Measurements from ENCODE around the gene NKD2.

NKD2 gene

DNA sequence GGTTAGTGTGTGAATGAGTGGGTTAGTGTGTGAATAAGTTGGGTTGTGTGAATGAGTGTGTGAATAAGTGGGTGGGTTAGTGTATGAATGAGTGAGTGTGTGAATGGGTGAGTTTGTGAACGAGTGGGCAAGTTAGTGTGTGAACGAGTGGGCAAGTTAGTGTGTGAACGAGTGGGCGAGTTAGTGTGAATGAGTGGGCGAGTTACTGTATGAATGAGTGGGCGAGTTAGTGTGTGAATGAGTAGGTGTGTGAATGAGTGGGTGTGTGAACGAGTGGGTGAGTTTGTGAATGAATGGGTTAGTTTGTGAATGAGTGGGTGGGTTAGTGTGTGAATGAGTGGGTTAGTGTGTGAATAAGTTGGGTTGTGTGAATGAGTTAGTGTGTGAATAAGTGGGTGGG, 34.7 kb downstream of the NKD2 start:
- FAIRE-seq (no peak), DNase-seq (ENCODE audit: insufficient read length, low spot score) (no peak)
- no peak for TF ChIP-seq POLR2AphosphoS5 (IDR thresholded peaks at IDR 0.05; ENCODE audit: low read depth, low read length)
- TF ChIP-seq POU2F2 (IDR thresholded peaks at IDR 0.05; ENCODE audit: low read depth, low read length) = no peak
- TF ChIP-seq PAX5 (IDR thresholded peaks at IDR 0.05; ENCODE audit: insufficient read depth, low read length, severe bottlenecking) = no peak
- TF ChIP-seq SPI1 (IDR thresholded peaks at IDR 0.05; ENCODE audit: low read depth, low read length) = no peak
- no peak for TF ChIP-seq TAF1 (IDR thresholded peaks at IDR 0.05; ENCODE audit: low read depth, low read length)
- no peak for TF ChIP-seq POLR2A (IDR thresholded peaks at IDR 0.05; ENCODE audit: low read depth, low read length)

DNA sequence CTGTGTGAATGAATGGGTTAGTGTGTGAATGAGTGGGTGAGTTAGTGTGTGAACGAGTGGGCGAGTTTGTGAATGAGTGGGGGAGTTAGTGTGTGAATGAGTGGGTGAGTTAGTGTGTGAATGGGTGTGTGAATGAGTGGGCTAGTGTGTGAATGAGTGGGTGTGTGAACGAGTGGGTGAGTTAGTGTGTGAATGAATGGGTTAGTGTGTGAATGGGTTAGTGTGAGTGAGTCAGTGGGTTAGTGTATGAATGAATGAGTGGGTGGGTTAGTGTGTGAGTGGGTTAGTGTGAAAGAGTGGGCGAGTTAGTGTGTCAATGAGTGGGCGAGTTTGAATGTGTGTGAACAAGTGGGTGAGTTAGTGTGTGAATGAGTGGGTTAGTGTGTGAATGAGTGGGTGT, 35.5 kb downstream of the NKD2 start:
- DNase-seq (ENCODE audit: insufficient read length, low spot score) (no peak), FAIRE-seq (peak; percentile 41)
- no peak for TF ChIP-seq POLR2AphosphoS5 (IDR thresholded peaks at IDR 0.05; ENCODE audit: low read depth, low read length)
- TF ChIP-seq POU2F2 (IDR thresholded peaks at IDR 0.05; ENCODE audit: low read depth, low read length) = no peak
- no peak for TF ChIP-seq POLR2A (IDR thresholded peaks at IDR 0.05; ENCODE audit: low read depth, low read length)
- no peak for TF ChIP-seq SPI1 (IDR thresholded peaks at IDR 0.05; ENCODE audit: low read depth, low read length)
- TF ChIP-seq TAF1 (IDR thresholded peaks at IDR 0.05; ENCODE audit: low read depth, low read length) = no peak
- TF ChIP-seq PAX5 (IDR thresholded peaks at IDR 0.05; ENCODE audit: insufficient read depth, low read length, severe bottlenecking) = no peak

DNA sequence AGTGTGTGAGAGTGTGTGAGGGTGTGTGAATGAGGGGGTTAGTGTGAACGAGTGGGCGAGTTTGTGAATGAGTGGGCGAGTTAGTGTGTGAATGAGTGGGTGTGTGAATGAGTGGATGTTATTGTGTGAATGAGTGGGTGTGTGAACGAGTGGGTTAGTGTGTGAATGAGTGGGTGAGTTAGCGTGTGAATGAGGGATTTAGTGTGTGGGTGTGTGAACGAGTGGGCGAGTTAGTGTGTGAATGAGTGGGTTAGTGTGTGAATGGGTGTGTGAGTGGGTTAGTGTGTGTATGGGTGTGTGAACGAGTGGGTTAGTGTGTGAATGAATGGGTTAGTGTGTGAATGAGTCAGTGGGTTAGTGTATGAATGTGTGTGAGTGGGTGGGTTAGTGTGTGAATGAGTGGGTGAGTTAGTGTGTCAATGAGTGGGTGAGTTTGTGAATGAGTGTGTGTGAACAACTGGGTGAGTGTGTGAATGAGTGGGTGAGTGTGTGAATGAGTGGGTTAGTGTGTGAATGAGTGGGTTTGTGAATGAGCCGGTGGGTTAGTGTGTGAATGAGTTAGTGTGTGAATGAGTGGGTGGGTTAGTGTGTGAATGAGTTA, 37.5 kb downstream of the NKD2 start:
- no peak for FAIRE-seq

DNA sequence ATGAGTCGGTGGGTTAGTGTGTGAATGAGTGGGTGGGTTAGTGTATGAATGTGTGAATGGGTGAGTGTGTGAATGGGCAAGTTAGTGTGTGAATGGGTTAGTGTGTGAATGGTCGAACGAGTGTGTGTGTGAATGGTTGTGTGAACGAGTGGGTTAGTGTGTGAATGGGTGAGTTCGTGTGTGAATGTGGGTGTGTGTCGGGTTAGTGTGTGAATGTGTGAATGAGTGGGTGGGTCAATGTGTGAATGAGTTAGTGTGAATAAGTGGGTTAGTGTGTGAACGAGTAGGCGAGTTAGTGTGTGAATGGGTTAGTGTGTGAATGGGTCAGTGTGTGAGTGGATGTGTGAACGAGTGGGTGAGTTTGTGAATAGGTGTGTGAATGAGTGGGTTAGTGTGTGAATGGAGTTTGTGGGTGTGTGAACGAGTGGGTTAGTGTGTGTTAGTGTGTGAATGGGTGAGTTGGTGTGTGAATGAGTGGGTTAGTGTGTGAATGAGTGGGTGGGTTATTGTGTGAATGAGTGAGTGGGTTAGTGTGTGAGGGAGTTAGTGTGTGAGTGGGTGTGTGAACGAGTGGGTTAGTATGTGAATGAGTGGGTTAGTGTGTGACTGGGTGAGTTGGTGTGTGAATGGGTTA, 38.8 kb downstream of the NKD2 start:
- FAIRE-seq = no peak
- TF ChIP-seq SPI1 (IDR thresholded peaks at IDR 0.05; ENCODE audit: low read depth, low read length) (no peak), POLR2AphosphoS5 (IDR thresholded peaks at IDR 0.05; ENCODE audit: low read depth, low read length) (no peak), PAX5 (IDR thresholded peaks at IDR 0.05; ENCODE audit: insufficient read depth, low read length, severe bottlenecking) (no peak), POU2F2 (IDR thresholded peaks at IDR 0.05; ENCODE audit: low read depth, low read length) (no peak), TAF1 (IDR thresholded peaks at IDR 0.05; ENCODE audit: low read depth, low read length) (no peak), POLR2A (IDR thresholded peaks at IDR 0.05; ENCODE audit: low read depth, low read length) (no peak)

More for the DNA sequence above, 37.5 kb downstream of the NKD2 start:
- no peak for TF ChIP-seq POLR2AphosphoS5 (IDR thresholded peaks at IDR 0.05; ENCODE audit: low read depth, low read length)
- no peak for TF ChIP-seq POU2F2 (IDR thresholded peaks at IDR 0.05; ENCODE audit: low read depth, low read length)
- TF ChIP-seq TAF1 (IDR thresholded peaks at IDR 0.05; ENCODE audit: low read depth, low read length) = no peak
- TF ChIP-seq POLR2A (IDR thresholded peaks at IDR 0.05; ENCODE audit: low read depth, low read length) = no peak
- TF ChIP-seq PAX5 (IDR thresholded peaks at IDR 0.05; ENCODE audit: insufficient read depth, low read length, severe bottlenecking) = no peak
- no peak for TF ChIP-seq SPI1 (IDR thresholded peaks at IDR 0.05; ENCODE audit: low read depth, low read length)
- no peak for DNase-seq (ENCODE audit: insufficient read length, low spot score)

DNA sequence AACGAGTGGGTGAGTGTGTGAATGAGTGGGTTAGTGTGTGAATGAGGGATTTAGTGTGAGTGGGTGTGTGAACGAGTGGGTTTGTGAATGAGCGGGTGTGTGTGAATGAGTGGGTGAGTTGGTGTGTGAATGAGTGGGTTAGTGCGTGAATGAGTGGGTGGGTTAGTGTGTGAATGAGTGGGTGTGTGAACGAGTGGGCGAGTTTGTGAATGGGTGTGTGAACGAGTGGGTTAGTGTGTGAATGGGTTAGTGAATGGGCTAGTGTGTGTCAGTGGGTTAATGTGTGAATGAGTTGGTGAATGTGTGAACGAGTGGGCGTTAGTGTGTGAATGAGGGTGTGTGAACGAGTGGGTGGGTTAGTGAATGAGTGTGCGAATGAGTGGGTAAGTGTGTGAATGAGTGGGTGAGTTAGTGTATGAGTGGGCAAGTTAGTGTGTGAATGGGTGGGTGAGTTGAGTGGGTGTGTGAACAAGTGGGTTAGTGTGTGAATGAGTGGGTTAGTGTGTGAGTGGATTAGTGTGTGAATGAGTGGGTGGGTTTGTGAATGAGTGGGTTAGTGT, 39.6 kb downstream of the NKD2 start:
- DNase-seq (ENCODE audit: insufficient read length, low spot score) (no peak), FAIRE-seq (no peak)
- TF ChIP-seq POU2F2 (IDR thresholded peaks at IDR 0.05; ENCODE audit: low read depth, low read length) (no peak), SPI1 (IDR thresholded peaks at IDR 0.05; ENCODE audit: low read depth, low read length) (no peak), TAF1 (IDR thresholded peaks at IDR 0.05; ENCODE audit: low read depth, low read length) (no peak), POLR2A (IDR thresholded peaks at IDR 0.05; ENCODE audit: low read depth, low read length) (no peak), POLR2AphosphoS5 (IDR thresholded peaks at IDR 0.05; ENCODE audit: low read depth, low read length) (no peak), PAX5 (IDR thresholded peaks at IDR 0.05; ENCODE audit: insufficient read depth, low read length, severe bottlenecking) (no peak)

More for the DNA sequence above, 38.8 kb downstream of the NKD2 start:
- no peak for DNase-seq (ENCODE audit: insufficient read length, low spot score)

DNA sequence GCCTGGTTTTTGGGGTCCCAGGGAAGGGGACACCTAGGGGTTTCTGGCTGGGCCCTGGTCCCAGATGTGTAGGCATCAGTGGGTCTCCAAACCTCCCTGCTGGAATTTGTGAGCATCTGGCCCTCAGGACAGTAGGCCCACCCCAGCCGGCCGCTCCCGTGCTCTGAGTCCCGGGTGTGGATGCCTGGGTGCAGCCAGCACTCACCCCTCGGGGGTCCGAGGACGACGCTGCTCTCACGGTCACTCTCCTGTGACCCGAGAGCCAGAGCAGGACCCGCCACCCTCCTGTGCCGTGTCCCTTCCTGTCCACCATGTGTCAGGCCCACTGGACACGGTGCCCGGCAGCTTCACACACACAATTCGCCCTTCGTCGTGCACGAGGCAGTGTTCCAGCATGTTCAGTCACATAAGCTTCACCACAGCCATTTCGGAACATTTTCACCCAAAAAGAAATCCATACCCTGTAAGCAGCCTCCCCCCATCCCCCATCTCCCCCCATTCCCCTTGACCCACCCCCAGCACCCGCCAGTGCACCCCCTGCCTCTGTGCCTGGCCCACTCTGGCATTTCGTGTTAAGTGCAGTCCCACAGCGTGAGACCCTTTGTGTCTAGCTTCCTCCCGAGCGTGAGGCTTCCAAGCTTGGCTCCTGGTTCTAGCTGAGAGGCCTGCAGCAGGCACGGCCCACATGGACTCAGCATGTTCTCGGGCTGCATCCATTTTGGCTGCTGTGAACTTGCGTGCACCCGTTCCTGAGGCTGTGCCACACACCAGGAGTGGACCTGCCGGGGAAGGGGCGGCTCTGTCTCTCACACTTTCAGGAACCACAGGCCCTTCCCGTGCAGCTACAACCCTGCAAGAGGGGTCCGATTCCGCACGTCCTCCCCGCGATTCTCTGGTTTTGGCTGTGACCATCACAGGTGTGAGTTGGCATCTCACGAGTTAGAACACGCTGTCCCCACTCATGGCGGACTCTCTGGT, 40.5 kb downstream of the NKD2 start:
- FAIRE-seq (no peak), DNase-seq (ENCODE audit: insufficient read length, low spot score) (no peak)
- TF ChIP-seq POLR2AphosphoS5 (IDR thresholded peaks at IDR 0.05; ENCODE audit: low read depth, low read length) = no peak
- TF ChIP-seq POLR2A (IDR thresholded peaks at IDR 0.05; ENCODE audit: low read depth, low read length) = no peak
- TF ChIP-seq TAF1 (IDR thresholded peaks at IDR 0.05; ENCODE audit: low read depth, low read length) = no peak
- no peak for TF ChIP-seq SPI1 (IDR thresholded peaks at IDR 0.05; ENCODE audit: low read depth, low read length)
- no peak for TF ChIP-seq PAX5 (IDR thresholded peaks at IDR 0.05; ENCODE audit: insufficient read depth, low read length, severe bottlenecking)
- no peak for TF ChIP-seq POU2F2 (IDR thresholded peaks at IDR 0.05; ENCODE audit: low read depth, low read length)

DNA sequence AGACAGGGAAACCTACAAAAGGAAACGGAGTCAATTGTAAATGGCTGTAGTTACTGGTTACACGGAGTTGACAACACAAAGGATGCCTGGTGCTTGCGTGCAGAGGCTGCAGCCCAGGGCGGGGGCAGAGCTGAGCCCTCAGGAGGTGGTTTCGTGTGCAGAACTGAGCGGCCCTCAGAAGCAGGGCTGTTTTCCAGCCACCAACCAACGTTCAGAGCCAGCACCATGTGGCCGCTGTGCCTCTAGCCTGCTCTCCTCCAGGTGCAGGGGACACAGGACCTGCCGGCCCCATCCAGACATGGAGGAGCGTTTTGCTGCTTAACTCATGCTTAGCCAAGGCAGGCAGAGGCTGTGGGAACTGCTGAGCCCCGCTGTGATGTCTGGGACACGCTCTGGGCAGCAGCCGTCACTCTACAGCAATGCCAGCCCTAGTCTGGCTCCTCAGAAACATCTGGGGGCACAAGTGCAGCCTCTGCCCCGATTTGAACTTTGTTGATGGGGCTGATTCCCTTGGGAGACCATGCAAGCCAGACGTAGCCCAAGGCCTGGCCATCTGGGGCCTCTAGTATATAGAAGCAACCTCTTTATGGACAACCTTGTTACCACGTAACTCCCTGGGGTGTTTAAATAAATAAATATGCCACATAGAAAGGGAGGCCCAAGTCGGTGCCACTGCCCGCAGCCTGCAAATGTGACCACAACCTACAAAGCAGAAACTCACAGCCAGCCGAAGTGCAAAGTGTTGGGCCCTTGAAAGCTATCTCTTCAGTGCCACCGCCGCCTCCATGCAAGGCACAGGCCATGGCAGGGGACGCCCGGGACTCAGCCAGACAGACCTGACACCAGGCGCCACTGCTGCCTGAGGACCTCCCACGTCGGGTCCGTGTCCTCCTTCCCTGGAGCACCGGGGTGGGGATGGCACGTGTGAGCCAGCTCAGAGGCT, 42.1 kb downstream of the NKD2 start:
- no peak for DNase-seq (ENCODE audit: insufficient read length, low spot score)
- FAIRE-seq = no peak
- TF ChIP-seq PAX5 (IDR thresholded peaks at IDR 0.05; ENCODE audit: insufficient read depth, low read length, severe bottlenecking) (no peak), POLR2A (IDR thresholded peaks at IDR 0.05; ENCODE audit: low read depth, low read length) (no peak), POU2F2 (IDR thresholded peaks at IDR 0.05; ENCODE audit: low read depth, low read length) (no peak), TAF1 (IDR thresholded peaks at IDR 0.05; ENCODE audit: low read depth, low read length) (no peak), POLR2AphosphoS5 (IDR thresholded peaks at IDR 0.05; ENCODE audit: low read depth, low read length) (no peak), SPI1 (IDR thresholded peaks at IDR 0.05; ENCODE audit: low read depth, low read length) (no peak)

DNA sequence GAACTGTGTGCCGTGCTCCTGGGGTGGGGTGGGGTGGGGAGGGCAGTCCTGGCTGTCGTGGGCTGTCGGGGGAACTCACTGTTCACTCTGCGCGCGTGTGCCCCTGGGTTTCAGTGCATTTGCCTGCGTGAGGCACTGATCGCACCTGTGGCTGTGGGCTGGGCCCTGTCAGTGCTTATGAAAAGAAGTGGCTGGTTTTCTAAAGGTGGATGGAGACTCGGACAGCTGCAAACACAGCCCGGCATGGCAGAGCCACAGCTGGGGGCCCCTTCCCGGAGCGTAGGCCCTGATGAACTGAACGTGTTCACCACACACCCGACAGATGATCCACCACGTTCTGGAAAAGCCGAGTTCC, 42.7 kb downstream of the NKD2 start:
- no peak for DNase-seq (ENCODE audit: insufficient read length, low spot score)
- TF ChIP-seq POLR2A (IDR thresholded peaks at IDR 0.05; ENCODE audit: low read depth, low read length) (no peak), POLR2AphosphoS5 (IDR thresholded peaks at IDR 0.05; ENCODE audit: low read depth, low read length) (no peak), PAX5 (IDR thresholded peaks at IDR 0.05; ENCODE audit: insufficient read depth, low read length, severe bottlenecking) (no peak), SPI1 (IDR thresholded peaks at IDR 0.05; ENCODE audit: low read depth, low read length) (no peak), TAF1 (IDR thresholded peaks at IDR 0.05; ENCODE audit: low read depth, low read length) (no peak), POU2F2 (IDR thresholded peaks at IDR 0.05; ENCODE audit: low read depth, low read length) (no peak)
- FAIRE-seq = no peak
